ENCODE results near the gene IGF1R.

The IGF1R gene

DNA sequence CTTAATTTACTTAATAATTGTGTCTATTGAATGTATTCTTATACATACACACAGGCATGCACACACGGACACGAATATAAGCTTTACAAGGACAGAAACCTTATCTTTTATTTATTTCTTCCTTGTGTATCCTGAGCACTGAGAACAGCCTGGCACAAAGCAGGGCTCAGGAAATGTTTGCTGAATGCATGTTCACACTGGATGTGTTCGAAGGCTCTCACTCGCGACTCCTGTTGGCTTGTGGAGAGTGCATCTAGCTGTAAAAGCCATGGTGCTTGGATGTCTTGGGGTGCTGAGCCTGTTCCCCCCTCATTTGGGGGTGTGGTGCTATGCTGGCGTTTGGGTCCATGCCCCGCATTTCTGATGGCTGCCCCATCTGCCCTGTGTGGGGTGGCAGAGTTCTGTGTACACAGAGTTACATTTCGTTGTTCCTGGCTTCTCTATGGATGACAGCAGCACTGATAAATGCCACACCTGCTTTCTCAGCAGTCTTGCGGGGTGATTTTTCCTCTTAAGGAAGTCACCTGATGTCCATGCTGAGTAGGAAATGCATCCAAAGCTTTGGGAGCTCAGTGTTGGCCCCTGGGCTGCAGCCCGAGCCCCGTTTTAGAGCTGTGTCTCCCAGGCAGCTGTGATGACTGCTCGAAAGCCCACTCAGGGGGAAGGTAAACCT is 148.5 kb downstream of the IGF1R start:
- DNase-seq (ENCODE audit: low read depth), result no peak

DNA sequence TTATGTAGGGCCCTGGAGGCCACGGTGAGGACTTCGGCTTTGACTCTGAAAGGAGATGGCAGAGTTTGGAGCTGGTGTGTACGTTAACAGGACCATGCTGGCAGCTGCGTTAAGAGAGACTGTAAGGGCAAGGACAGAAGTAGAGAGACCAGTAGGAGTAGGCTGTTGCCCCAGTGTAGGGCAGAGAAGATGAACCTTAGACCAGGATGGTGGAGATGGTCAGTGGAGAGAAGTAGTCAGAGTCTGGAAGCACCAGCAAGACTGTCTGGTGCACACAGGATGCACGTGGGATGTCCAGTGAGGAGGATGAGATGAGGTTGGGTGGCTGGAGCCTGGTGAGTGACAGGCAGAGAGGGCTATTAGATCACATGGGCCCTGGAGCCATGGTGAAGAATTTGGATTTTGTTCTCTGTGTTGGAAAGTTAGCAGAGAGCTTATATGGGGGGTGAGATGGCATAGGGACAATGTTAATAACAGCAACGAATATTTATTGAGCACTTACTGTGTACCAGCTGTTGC is 150.1 kb downstream of the IGF1R start:
- no peak for DNase-seq (ENCODE audit: low read depth)

DNA sequence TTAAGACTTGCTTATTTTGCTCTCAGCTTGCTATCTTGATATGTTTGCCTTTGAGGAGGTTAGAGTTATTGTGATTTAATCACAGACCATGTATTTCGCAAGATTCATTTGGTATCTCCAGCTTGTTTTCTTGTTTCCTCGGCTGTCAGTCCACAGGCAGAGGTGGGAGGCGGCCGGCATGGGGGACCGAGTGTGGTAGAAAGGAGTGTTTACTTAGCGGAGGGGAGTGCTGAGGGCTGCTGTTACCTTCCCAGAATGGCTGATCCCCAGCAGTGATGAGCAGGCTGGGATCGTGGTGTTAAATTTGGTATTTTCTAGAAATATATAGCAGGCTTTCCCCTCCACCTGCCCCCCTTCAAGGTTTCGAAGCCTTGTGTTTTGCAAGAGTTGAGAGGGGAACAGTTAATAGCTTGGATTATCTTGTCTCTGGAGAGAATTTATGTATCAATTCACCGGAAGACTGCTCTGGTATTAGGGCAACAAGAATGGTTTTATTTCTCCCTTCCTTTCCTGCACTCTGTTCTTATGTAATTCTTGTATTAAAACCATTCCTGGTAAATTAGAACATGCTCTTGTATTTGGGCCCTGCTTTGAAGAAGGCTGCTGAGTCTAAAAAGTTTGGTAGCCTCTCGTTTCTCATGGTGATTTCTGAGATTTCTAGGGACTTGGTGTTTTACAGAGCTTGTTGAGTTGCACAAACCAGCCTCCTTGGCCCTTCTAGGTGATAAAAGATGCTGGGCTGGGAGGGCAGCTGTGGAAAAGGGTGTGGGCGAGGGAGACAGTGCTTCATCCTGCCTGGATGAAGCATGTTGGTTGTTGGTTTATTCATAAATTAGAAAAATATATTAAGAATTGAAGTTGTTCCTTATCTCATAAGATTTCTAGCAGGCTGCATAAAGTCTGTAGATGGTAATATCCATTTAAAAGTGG is 151.4 kb downstream of the IGF1R start:
- DNase-seq (ENCODE audit: low read depth), result no peak

DNA sequence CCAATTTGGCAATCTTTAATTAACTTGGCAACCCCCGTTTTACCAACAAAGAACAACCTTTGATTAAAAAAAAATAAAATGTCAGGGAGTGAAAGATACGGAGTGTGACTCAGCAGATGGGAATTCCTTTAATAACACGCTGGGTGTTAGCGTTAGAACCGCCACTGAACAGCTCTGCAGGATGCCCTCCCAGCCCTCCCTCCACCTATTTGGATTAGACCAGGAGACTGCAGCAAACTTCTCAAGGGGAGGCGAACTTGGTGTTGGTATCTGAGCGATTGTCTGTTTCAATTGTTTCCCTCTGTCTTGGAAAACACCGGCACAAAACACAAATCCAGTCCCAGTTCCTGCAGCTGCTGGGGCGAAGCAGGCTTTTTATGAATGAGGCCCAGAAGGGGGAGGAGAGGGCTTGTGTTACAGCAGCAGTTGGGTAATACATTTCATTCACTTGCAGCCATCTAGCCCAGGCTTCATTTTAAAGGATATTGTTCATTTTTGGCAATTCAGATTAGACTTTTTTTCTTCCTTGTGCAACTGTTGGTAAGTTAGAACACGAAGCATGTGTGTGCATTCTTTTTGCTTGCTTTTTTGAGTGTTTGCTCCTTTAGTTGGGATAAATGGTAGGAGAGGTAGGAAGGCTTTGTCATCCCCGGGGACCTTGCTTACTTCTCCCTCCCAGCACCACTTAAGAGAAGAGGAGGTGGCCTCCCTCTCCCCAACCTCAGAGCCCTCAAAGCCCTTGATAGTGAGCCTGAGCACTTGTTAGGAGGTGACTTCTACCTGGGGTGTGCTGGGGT is 152.3 kb downstream of the IGF1R start:
- no peak for DNase-seq (ENCODE audit: low read depth)

DNA sequence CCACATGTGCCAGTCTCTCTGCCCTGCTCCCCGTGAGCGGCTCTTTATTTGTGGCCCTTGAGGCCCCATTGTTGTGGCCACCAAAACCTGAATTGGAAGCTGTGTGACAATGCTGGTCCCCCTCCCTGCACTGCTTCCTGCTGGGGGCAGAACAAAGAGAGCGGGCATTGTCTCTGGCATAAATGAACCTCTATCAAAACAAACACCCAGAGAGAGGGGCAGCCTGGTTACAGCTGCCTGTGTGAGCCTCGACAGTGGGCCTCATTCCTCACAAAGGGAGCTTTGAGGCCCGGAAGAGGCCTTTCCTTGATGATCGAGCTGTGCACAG is 152.9 kb downstream of the IGF1R start:
- no peak for DNase-seq (ENCODE audit: low read depth)

DNA sequence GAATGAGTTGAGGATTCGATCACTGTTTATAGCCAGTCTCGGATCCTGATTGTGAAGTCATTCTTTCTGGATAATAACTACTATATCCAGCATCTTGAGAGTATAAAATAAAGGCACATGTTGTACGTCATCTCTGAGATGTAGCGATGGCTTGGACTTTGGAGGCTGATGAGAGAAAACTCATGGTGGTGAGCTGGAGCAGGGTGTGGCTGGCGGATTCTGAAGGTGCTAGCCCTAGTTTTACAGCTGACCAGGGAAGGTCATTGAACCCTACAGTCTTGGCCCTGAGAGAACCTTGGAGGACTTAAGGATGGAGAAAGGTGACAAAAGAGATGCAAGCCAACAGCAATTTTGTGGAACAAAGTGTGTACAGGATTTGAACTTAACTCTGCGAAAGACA is 153.8 kb downstream of the IGF1R start:
- no peak for DNase-seq (ENCODE audit: low read depth)

DNA sequence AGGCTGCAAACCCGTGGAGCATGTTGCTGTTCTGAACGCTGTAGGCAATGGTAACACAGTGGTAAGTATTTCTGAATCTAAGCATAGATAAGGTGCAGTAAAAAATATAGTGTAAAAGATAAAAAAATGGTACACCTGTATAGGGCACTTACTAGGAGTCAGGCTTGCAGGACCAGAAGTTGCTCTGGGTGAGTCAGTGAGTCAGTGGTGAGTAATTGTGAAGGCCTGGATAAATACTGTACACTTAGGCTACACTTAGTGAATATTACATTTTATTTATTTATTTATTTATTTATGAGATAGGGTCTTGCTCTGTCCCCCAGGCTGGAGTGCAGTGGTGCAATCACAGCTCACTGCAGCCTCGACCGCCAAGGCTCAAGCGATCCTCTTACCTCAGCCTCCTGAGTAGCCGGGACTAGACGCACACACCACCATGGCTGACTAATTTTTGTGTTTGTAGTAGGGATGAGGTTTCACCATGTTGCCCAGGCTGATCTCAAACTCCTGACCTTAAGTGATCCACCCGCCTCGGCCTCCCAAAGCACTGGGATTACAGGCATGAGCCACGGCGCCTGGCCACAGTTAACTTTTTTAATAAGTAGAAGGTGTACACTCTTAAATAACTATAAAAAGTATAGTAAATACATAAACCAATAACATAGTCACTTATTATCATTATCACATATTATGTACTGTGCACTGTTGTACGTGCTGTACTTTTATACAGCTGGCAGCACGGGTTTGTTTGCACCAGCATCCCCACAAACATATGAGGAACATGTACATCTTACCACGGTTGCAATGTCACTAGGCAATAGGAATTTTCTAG is 155.1 kb downstream of the IGF1R start:
- DNase-seq (ENCODE audit: low read depth), result no peak

DNA sequence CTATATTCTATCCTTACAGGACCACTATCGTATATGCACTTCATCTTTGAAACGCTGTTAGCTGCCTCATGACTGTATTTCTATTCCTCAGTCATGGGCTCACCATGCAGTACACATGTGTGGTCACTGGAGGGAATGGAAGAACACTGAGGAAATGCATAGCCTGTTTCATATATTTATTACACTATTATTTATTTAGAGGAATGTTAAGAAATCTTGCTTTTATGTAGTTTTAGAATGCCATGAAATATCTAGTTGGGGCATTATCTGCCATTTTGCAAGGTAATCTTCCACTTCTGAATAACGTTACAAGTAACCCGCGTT is 155.7 kb downstream of the IGF1R start:
- no peak for DNase-seq (ENCODE audit: low read depth)

DNA sequence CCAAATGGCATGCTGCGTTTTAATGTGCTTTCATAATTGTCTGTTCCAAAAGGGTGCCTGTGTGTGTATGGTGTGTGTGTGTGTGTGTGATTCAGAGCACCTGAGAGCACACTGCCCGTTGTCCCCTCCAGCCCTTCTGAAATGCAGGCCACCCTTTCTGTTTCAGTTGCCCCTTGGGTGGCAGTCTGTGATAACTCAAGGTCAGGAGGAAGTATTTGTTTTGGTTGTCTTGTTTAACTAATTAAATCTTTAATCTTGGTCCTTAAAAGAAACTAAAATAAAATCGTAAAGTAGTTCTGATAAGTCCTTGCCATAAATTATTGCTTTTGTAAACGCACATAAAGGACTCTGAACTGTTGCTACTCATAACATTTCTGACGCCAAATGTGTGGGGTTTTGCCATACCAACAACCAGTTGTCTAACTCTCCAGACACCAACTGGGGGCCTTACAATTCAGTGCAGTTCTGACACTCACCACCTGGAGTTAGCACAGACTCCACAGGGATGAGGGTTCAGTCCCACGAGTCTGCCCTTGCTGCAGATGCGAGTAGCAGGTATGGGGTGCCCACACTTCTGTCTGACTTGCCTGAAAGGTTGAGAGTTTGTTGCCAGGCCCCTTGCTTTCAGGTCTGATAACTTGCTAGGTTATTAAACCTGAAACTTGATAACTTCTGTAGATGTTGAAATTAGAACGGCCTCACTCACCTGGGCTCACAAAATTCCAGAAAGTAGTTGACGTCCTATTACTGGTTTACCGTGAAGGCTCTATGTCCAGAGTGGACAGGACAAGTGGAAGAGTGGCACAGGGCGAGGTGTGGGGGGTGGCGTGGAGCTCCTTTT is 157.3 kb downstream of the IGF1R start:
- DNase-seq (ENCODE audit: low read depth), result no peak

DNA sequence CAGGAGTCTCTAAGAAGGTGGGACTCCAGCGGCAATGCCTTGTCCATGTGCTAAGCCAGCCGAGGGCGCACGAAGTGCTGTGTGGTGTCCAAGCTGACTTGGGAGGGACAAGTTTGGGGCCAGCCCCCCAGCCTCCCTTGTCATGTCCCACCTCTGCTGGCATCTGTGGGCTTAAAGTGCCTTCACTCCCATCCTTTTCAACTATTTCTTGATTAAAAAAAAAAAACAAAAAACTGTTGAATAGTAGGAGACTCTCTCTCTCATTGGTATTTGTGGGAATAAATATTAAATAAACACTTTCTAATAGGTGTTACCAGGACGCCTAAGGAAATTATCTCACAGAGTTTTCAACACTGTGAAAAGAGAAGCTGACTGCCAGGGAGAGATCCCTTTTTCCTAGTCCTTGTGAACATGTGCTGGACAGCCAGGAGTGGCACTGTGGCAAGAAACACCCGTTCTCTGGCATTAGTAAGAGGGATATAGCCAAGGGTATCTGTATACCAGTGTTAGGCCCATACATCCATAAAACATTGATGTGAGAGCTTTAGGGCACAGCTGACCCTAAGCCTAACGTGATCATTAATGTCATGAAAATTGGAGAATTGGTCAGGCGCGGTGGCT is 158.0 kb downstream of the IGF1R start:
- no peak for DNase-seq (ENCODE audit: low read depth)

DNA sequence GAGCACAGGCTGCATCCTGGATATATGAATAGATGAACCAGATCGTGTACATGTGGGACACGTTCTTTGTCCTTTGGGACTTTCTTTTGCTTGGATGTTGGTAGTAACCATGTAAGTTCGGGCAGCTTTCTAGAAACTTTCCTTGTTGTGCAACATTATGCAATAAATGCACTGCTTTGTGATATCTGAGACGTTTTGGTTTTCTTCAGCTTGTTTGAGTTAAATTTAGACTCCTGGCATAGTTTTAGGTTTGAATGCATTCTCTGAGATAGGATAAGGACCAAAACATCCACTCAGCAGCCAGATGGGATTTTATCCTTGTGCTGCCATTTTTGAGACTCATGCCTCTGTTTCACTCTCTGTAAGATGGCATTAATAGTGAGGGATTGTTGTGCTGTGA is 158.9 kb downstream of the IGF1R start:
- no peak for DNase-seq (ENCODE audit: low read depth)

DNA sequence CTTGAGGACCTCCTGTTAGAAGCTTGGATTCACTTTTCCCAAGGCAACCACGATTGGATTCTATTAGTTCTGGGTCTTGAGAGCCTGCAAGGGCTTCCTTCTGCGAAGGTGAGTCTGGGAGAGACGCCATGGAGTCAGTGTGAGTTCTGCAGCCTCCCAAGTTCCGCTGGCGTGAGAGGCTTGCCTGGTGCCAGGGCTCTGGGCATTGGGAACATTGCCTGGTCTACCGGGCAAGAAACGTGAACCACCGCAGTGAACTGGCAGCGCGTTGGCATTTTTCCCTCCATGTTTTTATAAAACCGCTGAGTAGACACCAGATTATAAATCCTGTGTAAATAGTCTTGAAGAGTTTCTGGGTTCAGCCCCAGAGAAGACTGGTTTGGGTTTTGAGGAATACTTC is 160.9 kb downstream of the IGF1R start:
- DNase-seq (ENCODE audit: low read depth), result no peak

DNA sequence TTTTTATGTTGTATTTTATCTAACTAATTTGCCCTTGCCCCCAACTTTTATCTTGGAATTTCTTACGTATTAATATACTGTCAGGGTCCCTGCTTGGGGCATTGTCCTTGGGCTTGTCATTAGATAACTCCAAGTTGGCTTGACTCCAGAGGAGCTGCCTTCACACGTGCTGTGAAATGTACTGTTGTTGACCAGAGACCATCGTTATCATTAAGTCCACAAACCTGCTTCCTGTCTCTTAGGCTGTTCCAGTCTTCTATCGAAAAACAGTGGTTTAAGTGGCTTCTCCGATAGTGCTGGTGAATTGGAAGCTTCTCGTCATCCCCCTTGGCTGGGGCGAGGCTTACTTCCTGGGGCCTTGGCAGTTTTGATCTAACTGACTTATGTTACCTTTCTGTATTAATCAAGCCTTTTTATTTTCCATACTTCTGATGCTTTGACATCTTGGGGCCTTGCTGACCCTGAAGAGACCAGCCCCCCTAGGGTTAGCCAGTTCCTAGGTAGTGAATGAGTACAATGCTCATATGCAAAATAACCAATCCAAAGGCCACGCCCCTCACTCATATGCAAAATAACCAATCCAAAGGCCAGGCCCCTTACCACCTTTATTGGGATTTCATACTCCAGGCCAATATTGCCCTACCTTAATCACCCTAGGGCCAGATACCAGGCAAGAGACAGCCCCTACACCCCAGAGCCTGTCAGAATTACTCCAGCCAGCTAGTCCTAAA is 164.5 kb downstream of the IGF1R start:
- no peak for DNase-seq (ENCODE audit: low read depth)

DNA sequence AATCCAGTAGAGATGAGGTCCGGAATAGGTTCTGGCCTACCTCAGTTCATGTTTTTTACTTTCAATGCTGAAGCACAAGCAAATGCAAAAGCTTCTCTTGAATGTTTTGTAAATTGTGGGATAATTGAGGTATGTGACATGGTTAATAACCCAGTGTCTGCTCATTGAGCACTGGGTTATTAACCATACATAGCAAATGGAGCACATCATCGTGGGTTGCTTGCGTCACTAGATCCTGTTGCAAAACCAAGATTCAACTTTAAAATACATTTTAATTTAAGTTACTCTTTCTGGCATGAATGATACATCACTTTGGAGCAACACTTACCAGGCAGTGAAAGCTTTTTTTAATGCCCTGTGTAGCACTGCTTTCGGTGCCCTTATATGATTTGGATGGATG is 165.6 kb downstream of the IGF1R start:
- no peak for DNase-seq (ENCODE audit: low read depth)

DNA sequence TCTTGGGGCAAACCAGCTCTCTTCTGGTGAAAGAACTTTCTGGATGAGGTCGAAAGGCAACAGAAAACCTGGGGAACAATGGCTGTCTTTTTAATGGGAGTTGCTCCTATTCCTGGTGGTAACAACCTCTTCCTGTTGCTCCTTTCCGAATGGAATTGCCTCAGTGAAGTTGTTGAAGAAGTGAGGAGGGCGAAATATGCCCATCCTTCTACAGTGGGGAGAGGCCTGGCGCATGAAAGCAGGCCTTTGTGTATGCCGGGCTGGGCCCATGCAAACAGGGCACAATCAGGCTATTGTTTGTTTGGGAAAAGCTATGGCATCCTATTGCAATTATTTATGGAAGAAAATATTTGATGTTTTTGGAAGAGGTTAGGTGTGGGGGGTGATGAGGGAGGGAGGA is 166.9 kb downstream of the IGF1R start:
- DNase-seq (ENCODE audit: low read depth), result no peak

DNA sequence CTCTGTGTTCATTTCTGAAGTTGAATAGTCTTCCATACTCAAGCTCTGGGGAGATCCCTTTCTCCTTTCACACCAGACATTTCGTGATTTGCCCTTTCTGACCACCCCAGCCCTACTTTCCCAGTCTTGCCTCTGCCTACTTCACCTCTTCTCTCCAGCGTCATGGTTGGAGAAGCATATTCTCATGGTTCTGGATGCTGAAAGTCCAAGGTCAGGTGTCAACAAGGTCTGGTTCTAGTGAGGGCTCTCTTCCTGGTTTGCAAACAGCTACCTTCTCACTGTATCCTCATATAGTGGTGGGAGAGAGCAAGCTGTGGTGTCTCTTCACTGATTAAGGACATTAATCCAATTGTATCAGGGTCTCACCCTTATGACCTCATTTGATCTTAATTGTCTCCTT is 169.4 kb downstream of the IGF1R start:
- no peak for DNase-seq (ENCODE audit: low read depth)

DNA sequence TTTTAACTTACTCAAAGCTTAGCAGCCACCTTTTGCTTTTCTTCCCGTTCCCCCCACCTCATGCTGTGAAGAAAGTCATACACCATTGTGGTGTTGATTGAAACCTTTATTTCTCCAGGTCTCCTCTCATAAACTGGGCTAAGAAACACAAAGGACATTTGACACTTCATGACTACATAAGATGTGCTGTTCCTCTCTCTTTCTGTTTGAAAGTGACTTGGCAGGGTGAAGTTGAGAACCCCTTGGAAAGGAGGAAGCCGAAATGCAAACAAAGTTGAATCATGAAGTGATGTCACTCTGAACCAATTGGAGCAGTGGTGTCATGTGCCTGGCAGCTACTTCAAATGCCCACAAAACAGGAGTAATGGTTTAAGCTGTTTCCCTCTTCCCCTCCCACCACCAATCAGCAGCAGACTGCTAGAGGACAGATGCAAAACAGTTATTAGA is 174.7 kb downstream of the IGF1R start:
- no peak for DNase-seq (ENCODE audit: low read depth)

DNA sequence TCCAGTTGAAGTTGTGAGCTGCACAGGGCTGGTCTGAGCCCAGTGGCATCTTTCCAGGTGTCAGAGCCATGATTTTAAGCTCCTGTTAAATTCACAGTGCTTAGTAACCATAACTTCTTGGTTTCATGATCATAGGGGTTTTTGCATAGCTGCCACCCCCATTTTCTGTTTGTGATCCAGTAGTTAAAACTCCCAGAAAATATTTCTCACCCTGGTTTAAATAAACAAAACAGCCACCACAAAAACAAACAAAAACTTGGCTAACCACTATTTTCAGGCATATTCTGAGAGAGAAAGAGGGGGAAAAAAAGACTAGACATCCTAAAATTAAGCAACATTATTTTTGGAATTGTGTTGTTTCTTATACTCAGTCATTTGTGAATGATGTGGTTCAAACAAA is 175.3 kb downstream of the IGF1R start:
- no peak for DNase-seq (ENCODE audit: low read depth)

DNA sequence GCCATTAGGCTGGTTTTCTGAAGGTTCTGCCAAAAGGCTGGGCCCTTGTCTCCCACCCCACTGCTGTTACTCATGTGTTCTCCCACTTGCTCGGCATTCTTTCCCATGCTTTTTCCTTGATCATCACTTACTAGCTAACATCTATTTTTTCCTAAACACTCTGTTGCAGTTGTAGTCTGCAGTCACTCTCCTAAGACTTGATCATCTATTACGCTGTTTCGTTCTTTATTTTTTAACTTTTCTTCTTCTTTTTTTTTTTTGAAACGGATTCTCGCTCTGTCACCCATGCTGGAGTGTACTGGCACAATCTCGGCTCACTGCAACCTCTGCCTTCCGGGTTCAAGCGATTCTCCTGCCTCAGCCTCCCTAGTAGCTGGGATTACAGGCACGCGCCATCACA is 176.3 kb downstream of the IGF1R start:
- DNase-seq (ENCODE audit: low read depth), result no peak

DNA sequence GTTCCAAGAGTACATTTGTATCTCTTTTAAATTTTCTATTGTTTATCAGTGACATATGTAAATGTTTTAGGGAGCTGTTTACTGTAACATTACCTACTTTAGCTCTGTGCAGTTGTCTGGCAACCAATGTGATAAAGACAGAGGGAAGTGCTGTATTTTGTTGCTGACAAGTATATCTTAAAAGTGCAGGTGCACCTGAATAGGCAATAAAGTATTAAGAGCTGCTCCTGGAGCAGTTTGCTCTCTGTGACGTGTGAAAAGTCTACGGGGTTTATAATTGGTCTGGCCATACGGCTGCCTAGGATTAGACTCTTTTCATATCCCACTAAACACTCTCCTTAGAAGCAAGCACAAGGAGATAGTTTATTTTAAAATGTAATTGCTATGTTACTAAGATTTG is 178.3 kb downstream of the IGF1R start:
- DNase-seq (ENCODE audit: low read depth), result no peak

Data from stimulated activated CD8-positive, alpha-beta memory T cell treated with anti-CD3 and anti-CD28 coated beads, Interleukin-15, amount 100 ng/mL, for 1 hour (primary cell).